K562 (cell line): Measurements from ENCODE around the gene CLN5. TPM values are rescaled to one million over a fixed set of nuclear protein-coding genes. Genes with fewer than 3 reads are reported as not detected.

Source experiments
- ATAC-seq: fragments of 200-7000 bp; cut with Tn5 transposase; 3 replicates; pipeline ENCODE4 v1.9.1; 2020; ENCODE audit warnings: moderate library complexity
- BruUV-seq: library from RNA; stranded (reverse); fragments of 400-500 nt; replicated peaks from 2 replicates; lab custom pipeline; 2021; lab: Mats Ljungman, UMichigan
- CTCF ChIA-PET: fragments of 300-600 bp; formaldehyde crosslinking; extraction: SDS; loops from one replicate; lab custom pipeline; 2021; ENCODE audit warnings: low intra/inter-chr PET ratio; lab: Yijun Ruan, JAX
- POLR2A ChIA-PET: fragments of 300-600, 350-650 bp; sonication (Branson Sonifier 250); formaldehyde crosslinking; extraction: SDS; loops from one replicate; lab custom pipeline; 2021; ENCODE audit warnings: antibody characterized with exemption, inconsistent platforms; lab: Yijun Ruan, JAX
- DNase-seq, 4 experiments: peaks; one replicate each; pipeline versions ENCODE4 v3.0.0 to v3.0.0-alpha.2; 2011 to 2018; ENCODE audit warnings: low spot score in 3 of 4, mixed read lengths in 3 of 4; ENCODE audit errors: extremely low read depth in 1 of 4
- FAIRE-seq: peaks from 2 replicates; lab custom pipeline; 2011; peaks lifted over from hg19 to GRCh38; lab: Jason Lieb, UNC
- H2AFZ ChIP-seq: 2 replicates; pipeline ENCODE4 v1.6.0; 2011; ENCODE audit warnings: low read depth, low read length, control low read depth, inconsistent platforms
- H3K27ac ChIP-seq: fragments of 200-600 bp; 3 replicates; pipeline ENCODE4 v1.8.0; 2011; ENCODE audit warnings: low read depth, mild to moderate bottlenecking, control low read depth, inconsistent platforms, low read length, moderate library complexity, mixed read lengths; ENCODE audit errors: extremely low read depth
- H3K27me3 ChIP-seq, 2 experiments: fragments of 300-600 bp in 1 of 2; 2 replicates in 1 of 2; 3 replicates in 1 of 2; pipeline versions ENCODE4 v1.6.0 to v1.8.0; 2011; ENCODE audit warnings: inconsistent platforms in 2 of 2, low read length in 2 of 2, mild to moderate bottlenecking in 1 of 2, mixed read lengths in 1 of 2, moderate library complexity in 1 of 2; ENCODE audit not compliant: control insufficient read depth in 2 of 2, insufficient read depth in 2 of 2
- H3K36me3 ChIP-seq: fragments of 300-600 bp; 3 replicates; pipeline ENCODE4 v1.8.0; 2011; ENCODE audit warnings: mild to moderate bottlenecking, low read length, inconsistent platforms; ENCODE audit not compliant: control insufficient read depth, insufficient read depth
- H3K4me1 ChIP-seq, 2 experiments: fragments of 200-600 bp in 1 of 2; replicated peaks in 1 of 2; 2 replicates in 1 of 2; 3 replicates in 1 of 2; pipeline versions ENCODE4 v1.5.1 to v1.8.0; 2011; ENCODE audit warnings: inconsistent platforms in 2 of 2, low read length in 2 of 2, mild to moderate bottlenecking in 1 of 2, mixed read lengths in 1 of 2, moderate library complexity in 1 of 2; ENCODE audit not compliant: control insufficient read depth in 2 of 2, insufficient read depth in 2 of 2
- H3K4me2 ChIP-seq: 2 replicates; pipeline ENCODE4 v1.6.1; 2011; ENCODE audit warnings: low read length, control low read depth, inconsistent platforms, mixed read lengths; ENCODE audit not compliant: insufficient read depth
- H3K4me3 ChIP-seq: fragments of 200-600 bp; sonication (generic), shearing (Covaris generic); 2 replicates; pipeline ENCODE4 v1.5.1; 2016; ENCODE audit warnings: control low read depth, inconsistent platforms
- H3K79me2 ChIP-seq: fragments of 200-600 bp; 3 replicates; pipeline ENCODE4 v1.8.0; 2011; ENCODE audit warnings: low read length, inconsistent platforms; ENCODE audit not compliant: control insufficient read depth, insufficient read depth
- H3K9ac ChIP-seq, 2 experiments: 2 replicates each; pipeline versions ENCODE4 v1.6.0 to v1.6.1; 2011; ENCODE audit warnings: low read depth in 2 of 2, low read length in 2 of 2, control low read depth in 1 of 2, inconsistent platforms in 1 of 2, mild to moderate bottlenecking in 1 of 2, mixed read lengths in 1 of 2; ENCODE audit not compliant: insufficient read depth in 1 of 2
- H3K9me1 ChIP-seq: one replicate; pipeline ENCODE4 v1.6.0; 2011; ENCODE audit warnings: inconsistent platforms, mild to moderate bottlenecking, low read length, moderate library complexity; ENCODE audit not compliant: control insufficient read depth, insufficient read depth
- H3K9me3 ChIP-seq: replicated peaks from 2 replicates; pipeline ENCODE4 v1.5.1; 2011; ENCODE audit warnings: low read depth, low read length, inconsistent platforms; ENCODE audit not compliant: control insufficient read depth, insufficient read depth
- H4K20me1 ChIP-seq: replicated peaks from 2 replicates; pipeline ENCODE4 v1.6.1; 2011; ENCODE audit warnings: low read length, inconsistent platforms, mixed read lengths; ENCODE audit not compliant: control insufficient read depth, insufficient read depth
- ATF3 ChIP-seq, 2 experiments: fragments of 450-650 bp in 1 of 2; sonication (generic) in 1 of 2; formaldehyde crosslinking in 1 of 2; IDR thresholded peaks in 1 of 2; conservative IDR thresholded peaks in 1 of 2; 2 replicates each; pipeline versions ENCODE4 v1.6.1 to v1.8.1; 2016 to 2023; ENCODE audit warnings: mild to moderate bottlenecking in 2 of 2, moderate library complexity in 2 of 2, inconsistent platforms in 1 of 2, missing genetic modification reagents in 1 of 2
- CHD1 ChIP-seq: fragments of 200-600 bp; sonication (generic); IDR thresholded peaks from one replicate; pipeline ENCODE4 v1.6.1; 2012; ENCODE audit warnings: mild to moderate bottlenecking, moderate library complexity, low read length, inconsistent platforms
- GTF2A2 ChIP-seq: IDR thresholded peaks from 2 replicates; pipeline ENCODE4 v1.6.1; 2016; ENCODE audit warnings: mild to moderate bottlenecking, missing genetic modification characterization, missing compliant biosample characterization
- HDAC2 ChIP-seq: fragments of 450-650 bp; IDR thresholded peaks from 2 replicates; pipeline ENCODE4 v1.6.1; 2016; ENCODE audit warnings: mild to moderate bottlenecking
- NBN ChIP-seq: fragments of 450-650 bp; IDR thresholded peaks from 2 replicates; pipeline ENCODE4 v1.6.1; 2016; ENCODE audit warnings: low read depth, mild to moderate bottlenecking
- PCBP2 ChIP-seq: fragments of 200-400 bp; formaldehyde crosslinking; IDR thresholded peaks from 2 replicates; pipeline ENCODE4 v1.6.1; 2018; ENCODE audit warnings: low read length, low read depth, mild to moderate bottlenecking, moderate library complexity; ENCODE audit not compliant: poor library complexity, severe bottlenecking
- STAT6 ChIP-seq: sonication (generic); formaldehyde crosslinking; IDR thresholded peaks from 2 replicates; pipeline ENCODE4 v1.8.1; 2023; ENCODE audit warnings: mild to moderate bottlenecking, missing genetic modification reagents
- TAF1 ChIP-seq: IDR thresholded peaks from 2 replicates; pipeline ENCODE4 v1.6.1; 2011; ENCODE audit warnings: mild to moderate bottlenecking, low read length, moderate library complexity; ENCODE audit not compliant: insufficient read depth, control insufficient read depth, severe bottlenecking; ENCODE audit errors: extremely low read depth
- TBP ChIP-seq: optimal IDR thresholded peaks from 2 replicates; pipeline ENCODE3; 2011; ENCODE audit warnings: low read depth, low read length, improper control_type of control experiment
- YY1 ChIP-seq, 3 experiments: IDR thresholded peaks; 2 replicates each; pipeline ENCODE4 v1.6.1; 2011; ENCODE audit warnings: low read length in 2 of 3, mild to moderate bottlenecking in 2 of 3, moderate library complexity in 2 of 3, borderline replicate concordance in 1 of 3, control low read depth in 1 of 3, low read depth in 1 of 3; ENCODE audit not compliant: insufficient read depth in 3 of 3, insufficient replicate concordance in 2 of 3, control insufficient read depth in 1 of 3, insufficient read length in 1 of 3; ENCODE audit errors: extremely low read depth in 1 of 3
- ZBTB34 ChIP-seq: fragments of 250-450 bp; sonication (Bioruptor Pico); IDR thresholded peaks from 2 replicates; pipeline ENCODE4 v1.8.0; 2021; ENCODE audit warnings: mild to moderate bottlenecking, moderate library complexity
- ZNF184 ChIP-seq: sonication (generic); formaldehyde crosslinking; IDR thresholded peaks from 2 replicates; pipeline ENCODE4 v1.5.0; 2020; ENCODE audit warnings: missing genetic modification reagents
- ZNF232 ChIP-seq: sonication (generic); formaldehyde crosslinking; IDR thresholded peaks from 2 replicates; pipeline ENCODE4 v1.8.0; 2022; ENCODE audit warnings: mild to moderate bottlenecking, missing genetic modification reagents
- ZNF277 ChIP-seq: fragments of 250-450 bp; sonication (Bioruptor Pico); IDR thresholded peaks from 2 replicates; pipeline ENCODE4 v1.8.0; 2022; ENCODE audit warnings: inconsistent platforms, mild to moderate bottlenecking, moderate library complexity, borderline replicate concordance
- ZNF696 ChIP-seq: fragments of 250-450 bp; sonication (Bioruptor Pico); conservative IDR thresholded peaks from 2 replicates; pipeline ENCODE4 v1.4.0; 2020; ENCODE audit warnings: mild to moderate bottlenecking, moderate library complexity
- WGBS: fragments of 100-300 bp; shearing (Covaris generic); methylation state at CpG from one replicate; pipeline ENCODE4 v1.1.6; 2016; ENCODE audit warnings: low coverage, mixed read lengths; ENCODE audit not compliant: insufficient coverage; ENCODE audit errors: missing lambda C conversion rate; 5-methylcytosine and 5-hydroxymethylcytosine counted together
- in situ Hi-C: fragments of 300-500 bp; cut with MboI; formaldehyde crosslinking; loops from 4 replicates; pipeline ENCODE4 v1.15.0; 2018; ENCODE audit warnings: inconsistent platforms, mixed read lengths
- intact Hi-C: fragments of 100-400 bp; cut with micrococcal nuclease; formaldehyde crosslinking; loops from 2 replicates; pipeline ENCODE4 v1.14.2; 2022
- polyA plus RNA-seq, 8 experiments: library from polyadenylated mRNA; depleted of rRNA in 4 of 8; stranded (reverse) in 5 of 8; unstranded in 3 of 8; fragments of >200 nt; fragmentation: Nextera tagmentation in 2 of 8; fragmentation: Illumina TruSeq in 1 of 8; extraction: Ambion mirVana in 2 of 8; extraction: Trizol in 1 of 8; gene quantifications; 2 replicates each; pipeline versions ENCODE4 v1.2.1 to v1.2.3, GENCODE V29; 2011 to 2014; ENCODE audit warnings: inconsistent platforms in 1 of 8, missing spikeins in 1 of 8
- total RNA-seq, 7 experiments: library from RNA; depleted of rRNA in 6 of 7; stranded (reverse); fragments of >200 nt in 6 of 7; fragmentation: Illumina TruSeq in 2 of 7; extraction: Trizol in 2 of 7; gene quantifications; 2 replicates each; pipeline versions ENCODE4 v1.2.1 to v1.2.3, GENCODE V29; 2011 to 2021; ENCODE audit warnings: low replicate concordance in 1 of 7

CLN5 gene
- total and polyA plus RNA-seq, 9 of the 15 experiments (the other 6 are each of a cell fraction or from before 2014, with no cell fraction given): 4.6 to 11.5 (median 7.2) TPM

- H4K20me1 ChIP-seq: no peaks in the 10 kb centered on the region
- no peak overlapping the region for H3K9ac ChIP-seq
- intact Hi-C loops: no loop called here
- DNase-seq (no peak), ATAC-seq (no peak), FAIRE-seq (no peak)
- ChIA-PET CTCF (no interaction called here), POLR2A (no interaction called here)
- WGBS: 4% methylated on average over 2 of the region's 2 CpGs
- no peaks in the 10 kb centered on the region for H3K9me1 ChIP-seq
- H3K4me1 ChIP-seq: no peaks in the 10 kb centered on the region
- no peak overlapping the region for H3K4me2 ChIP-seq
- H2AFZ ChIP-seq: no peak overlapping the region
- no peaks in the 10 kb centered on the region for H3K9me3 ChIP-seq
- H3K27ac ChIP-seq: no peak overlapping the region
- BruUV-seq: no TSS peak
- H3K79me2 ChIP-seq: no peaks in the 10 kb centered on the region
- in situ Hi-C loops: no loop called here
- peaks cover 0 to 4% of the 10 kb centered on the region in 2 experiments; a peak in 2 of 5 replicates for H3K27me3 ChIP-seq
- H3K36me3 ChIP-seq: no peaks in the 10 kb centered on the region
- no peak overlapping the region for H3K4me3 ChIP-seq
- TF ChIP-seq YY1 (IDR thresholded peaks at IDR 0.05; ENCODE audit: borderline replicate concordance in 1 of 3, control insufficient read depth in 1 of 3, extremely low read depth in 1 of 3, insufficient read depth in 3 of 3, insufficient read length in 1 of 3, insufficient replicate concordance in 2 of 3, low read depth in 1 of 3, low read length in 2 of 3): no peak
- TF ChIP-seq ZBTB34 (CRISPR knock-in tag): no peak
- no peak for TF ChIP-seq PCBP2
- TF ChIP-seq HDAC2: no peak
- TF ChIP-seq TBP: no peak
- TF ChIP-seq NBN: no peak
- TF ChIP-seq STAT6 (CRISPR knock-in tag): no peak
- TF ChIP-seq ZNF184: no peak
- no peak for TF ChIP-seq GTF2A2 (tag)
- TF ChIP-seq ATF3 (IDR thresholded peaks at IDR 0.05): no peak
- no peak for TF ChIP-seq ATF3 (CRISPR knock-in tag; conservative IDR thresholded peaks at IDR 0.05)
- no peak for TF ChIP-seq ZNF696 (CRISPR knock-in tag)
- no peak for TF ChIP-seq CHD1
- no peak for TF ChIP-seq ZNF232 (CRISPR knock-in tag)
- TF ChIP-seq TAF1: no peak
- no peak for TF ChIP-seq ZNF277 (CRISPR knock-in tag)
Observed at GRCh38 chr13:76950101-76950500, 41.8 kb upstream of the CLN5 start.
